Measurements from ENCODE around the gene MACIR. TPM values are rescaled to one million over a fixed set of nuclear protein-coding genes. Genes with fewer than 3 reads are reported as not detected.

The MACIR gene
- total and polyA plus RNA-seq, 2 of the 13 experiments (the other 11 are each of a cell fraction or from before 2014, with no cell fraction given), result 2.4 to 4.4 TPM

DNA sequence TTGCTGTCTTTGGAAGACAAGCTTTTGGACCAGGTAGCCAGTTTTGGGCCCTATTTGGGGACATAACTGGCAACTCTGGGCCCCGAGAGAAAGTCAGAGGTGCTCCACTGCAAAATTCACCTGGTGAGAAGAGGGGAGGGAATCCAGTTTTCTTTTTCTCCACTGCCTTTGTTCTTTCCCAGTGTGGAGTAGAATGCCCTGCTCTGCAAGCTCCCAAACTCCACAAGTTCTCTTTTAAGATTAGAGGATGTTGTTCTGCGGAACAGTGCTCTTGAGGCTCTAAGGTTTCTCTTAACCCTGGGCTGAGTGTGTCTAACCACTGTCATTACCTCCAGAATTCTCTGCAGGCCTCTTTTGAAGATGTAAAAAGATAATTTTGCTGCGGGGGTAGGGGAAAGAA, 25.3 kb downstream of the MACIR start:
- H4K20me1 ChIP-seq (ENCODE audit: insufficient read depth, low read length), result no peaks in the 10 kb centered on the region
- no TSS peak for BruUV-seq (replicated peaks)
- no peak overlapping the region for H3K4me2 ChIP-seq (ENCODE audit: low read depth, low read length)
- no peak overlapping the region for H3K9ac ChIP-seq (ENCODE audit: insufficient read depth, low read depth, low read length)
- CTCF ChIA-PET (ENCODE audit: low intra/inter-chr PET ratio, low total read pairs), result no interaction called here
- 74% methylated on average over 3 of the region's 3 CpGs for WGBS (ENCODE audit: low lambda C conversion rate)
- H3K27me3 ChIP-seq (ENCODE audit: control insufficient read depth in 1 of 2, insufficient read depth in 2 of 2, low read length in 2 of 2), result no peaks in the 10 kb centered on the region
- no peaks in the 10 kb centered on the region for H3K36me3 ChIP-seq (replicated peaks in 1 of 2; ENCODE audit: control insufficient read depth in 1 of 2, insufficient read depth in 2 of 2, low read length in 2 of 2)
- in situ Hi-C loops (cut with HindIII; ENCODE audit: extremely low pct_ligation_motif_present, low pct_unique_long_range_greater_than_20kb), result no loop called here
- ATAC-seq, result no peak
- no peak overlapping the region for H3K27ac ChIP-seq (ENCODE audit: extremely low read length, insufficient read depth, low read length)
- no peaks in the 10 kb centered on the region for H3K4me1 ChIP-seq (ENCODE audit: insufficient read depth, low read length)
- no peak overlapping the region for H3K4me3 ChIP-seq (replicated peaks in 1 of 3; ENCODE audit: insufficient read depth in 1 of 3, low read depth in 2 of 3, low read length in 3 of 3)
- no peak for FAIRE-seq
- intact Hi-C loops (cut with micrococcal nuclease; ENCODE audit: unreplicated experiment), result no loop called here
- POLR2A ChIA-PET, result no interaction called here
- H3K79me2 ChIP-seq (ENCODE audit: insufficient read depth, low read length), result no peaks in the 10 kb centered on the region
- H2AFZ ChIP-seq (ENCODE audit: low read length), result no peak overlapping the region
- H3K9me3 ChIP-seq (ENCODE audit: low read length), result no peaks in the 10 kb centered on the region
- no peak for DNase-seq (ENCODE audit: low spot score)
- TF ChIP-seq POLR2AphosphoS5 (IDR thresholded peaks at IDR 0.05; ENCODE audit: low read depth, low read length) (no peak), HNRNPL (IDR thresholded peaks at IDR 0.05; ENCODE audit: low read depth, low read length) (no peak), HOXD1 (CRISPR knock-in tag; IDR thresholded peaks at IDR 0.05) (no peak), ZNF318 (CRISPR knock-in tag; IDR thresholded peaks at IDR 0.05) (no peak), ZNF496 (CRISPR knock-in tag; IDR thresholded peaks at IDR 0.05; ENCODE audit: insufficient replicate concordance) (no peak), RBM39 (IDR thresholded peaks at IDR 0.05; ENCODE audit: low read depth, low read length, poor library complexity, severe bottlenecking) (no peak), NBN (conservative IDR thresholded peaks at IDR 0.05) (no peak), ZNF546 (CRISPR knock-in tag; conservative IDR thresholded peaks at IDR 0.05) (no peak), KDM3A (CRISPR knock-in tag; IDR thresholded peaks at IDR 0.05; ENCODE audit: low read depth) (no peak), PAF1 (CRISPR knock-in tag; IDR thresholded peaks at IDR 0.05) (no peak), NFIB (CRISPR knock-in tag; IDR thresholded peaks at IDR 0.05; ENCODE audit: borderline replicate concordance) (no peak), RELA (CRISPR knock-in tag; IDR thresholded peaks at IDR 0.05) (no peak), ZNF335 (CRISPR knock-in tag; IDR thresholded peaks at IDR 0.05) (no peak), JUND (CRISPR knock-in tag; IDR thresholded peaks at IDR 0.05) (no peak), ZNF672 (CRISPR knock-in tag; IDR thresholded peaks at IDR 0.05) (no peak), ZNF703 (CRISPR knock-in tag; IDR thresholded peaks at IDR 0.05; ENCODE audit: borderline replicate concordance) (no peak), AGO1 (IDR thresholded peaks at IDR 0.05; ENCODE audit: low read depth, low read length, poor library complexity, severe bottlenecking) (no peak), TCF12 (IDR thresholded peaks at IDR 0.05) (no peak), TCF12 (CRISPR knock-in tag; IDR thresholded peaks at IDR 0.05) (no peak)

Measured in HepG2 (cell line).